Testis (tissue), 3 donors: ENCODE measurements around the gene CDH7. TPM values are rescaled to one million over a fixed set of nuclear protein-coding genes. Genes with fewer than 3 reads are reported as not detected.

Source experiments
- DNase-seq: peaks from one replicate; pipeline ENCODE4 v3.0.0-alpha.2; 2019
- H3K27ac ChIP-seq, 2 donors: fragments of 200-600 bp; sonication (generic); one replicate each; pipeline ENCODE4 v1.5.1; 2019
- H3K27me3 ChIP-seq: fragments of 200-600 bp; sonication (generic); one replicate; pipeline ENCODE4 v1.5.1; 2019
- H3K36me3 ChIP-seq: fragments of 200-600 bp; sonication (generic); one replicate; pipeline ENCODE4 v1.5.1; 2017; ENCODE audit warnings: low read depth; ENCODE audit errors: missing control alignments
- H3K4me1 ChIP-seq: fragments of 200-600 bp; sonication (generic); one replicate; pipeline ENCODE4 v1.5.1; 2019
- H3K4me3 ChIP-seq, 2 donors: fragments of 200-600 bp; sonication (generic); one replicate each; pipeline ENCODE4 v1.5.1; 2017 to 2019
- H3K9me3 ChIP-seq: fragments of 200-600 bp; sonication (generic); one replicate; pipeline ENCODE4 v1.5.1; 2017
- CTCF ChIP-seq, 3 experiments: fragments of 450-650 bp in 2 of 3; fragments of 200-600 bp in 1 of 3; sonication (generic) in 1 of 3; IDR thresholded peaks; one replicate each; pipeline ENCODE4 v1.5.1; 2016 to 2019; ENCODE audit warnings: antibody characterized with exemption in 3 of 3, mild to moderate bottlenecking in 2 of 3, moderate library complexity in 1 of 3
- POLR2A ChIP-seq: fragments of 450-650 bp; IDR thresholded peaks from one replicate; pipeline ENCODE4 v1.6.1; 2017; ENCODE audit warnings: antibody characterized with exemption, mild to moderate bottlenecking, moderate library complexity
- WGBS, 2 donors: methylation state at CpG; one replicate each; pipeline ENCODE4 v1.1.5; 2018; 5-methylcytosine and 5-hydroxymethylcytosine counted together
- intact Hi-C: fragments of 100-400 bp; cut with DNase I; formaldehyde crosslinking; loops from one replicate; pipeline ENCODE4 v1.15.1; 2023; ENCODE audit warnings: low total_unique reads
- polyA plus RNA-seq: library from polyadenylated mRNA; stranded (reverse); fragments of 350-450 nt; fragmentation: Illumina TruSeq; extraction: RNeasy Lipid Tissue Mini Kit (QIAGEN cat#74804); gene quantifications from one replicate; pipeline ENCODE4 v1.2.3, GENCODE V29; 2014; ENCODE audit warnings: low read depth, low replicate concordance; ENCODE audit not compliant: insufficient read depth
- total RNA-seq, 2 donors: library from RNA; depleted of rRNA; stranded (reverse); fragments of >200 nt; gene quantifications; one replicate each; pipeline ENCODE4 v1.2.3, GENCODE V29; 2016

The CDH7 gene
- total and polyA plus RNA-seq, 3 donors from 2014 or later, result 1.0 to 3.2 (median 1.2) TPM

GRCh38 chr18:65924904-65925303, 174.1 kb downstream of the CDH7 start:
- no peak for DNase-seq
- no peak overlapping the region for H3K4me3 ChIP-seq
- intact Hi-C loops, result no loop called here
- no peaks in the 10 kb centered on the region for H3K27me3 ChIP-seq
- H3K27ac ChIP-seq, result no peak overlapping the region
- 79 to 83% methylated on average over 3 of the region's 3 CpGs for WGBS, 2 donors
- no peak for TF ChIP-seq POLR2A
- TF ChIP-seq CTCF (IDR thresholded peaks at IDR 0.05), result no peak
- no peaks in the 10 kb centered on the region for H3K9me3 ChIP-seq
- H3K36me3 ChIP-seq, result no peaks in the 10 kb centered on the region
- no peaks in the 10 kb centered on the region for H3K4me1 ChIP-seq

- TF ChIP-seq POLR2A (no peak), CTCF (IDR thresholded peaks at IDR 0.05) (no peak)
- no peak overlapping the region for H3K27ac ChIP-seq
- H3K36me3 ChIP-seq, result no peaks in the 10 kb centered on the region
- H3K27me3 ChIP-seq, result no peaks in the 10 kb centered on the region
- H3K4me1 ChIP-seq, result no peaks in the 10 kb centered on the region
- H3K4me3 ChIP-seq, result no peak overlapping the region
- no peaks in the 10 kb centered on the region for H3K9me3 ChIP-seq
- DNase-seq, result no peak
- WGBS, 2 donors, result 64 to 66% methylated on average over 2 of the region's 2 CpGs
- intact Hi-C loops, result no loop called here
Measured at GRCh38 chr18:65934874-65935273, 184.1 kb downstream of the CDH7 start.

- H3K4me3 ChIP-seq, result no peak overlapping the region
- 92 to 100% methylated on average over 1 of the region's 1 CpG for WGBS, 2 donors
- no peaks in the 10 kb centered on the region for H3K9me3 ChIP-seq
- TF ChIP-seq POLR2A, result no peak
- no peak for TF ChIP-seq CTCF (IDR thresholded peaks at IDR 0.05)
- intact Hi-C loops, result no loop called here
- H3K27ac ChIP-seq, result no peak overlapping the region
- no peaks in the 10 kb centered on the region for H3K27me3 ChIP-seq
- H3K36me3 ChIP-seq, result no peaks in the 10 kb centered on the region
- no peaks in the 10 kb centered on the region for H3K4me1 ChIP-seq
- no peak for DNase-seq
Measured at GRCh38 chr18:65936678-65937077, 185.9 kb downstream of the CDH7 start.

- DNase-seq, result no peak
- Histone ChIP-seq H3K4me1 (no peaks in the 10 kb centered on the region), H3K36me3 (no peaks in the 10 kb centered on the region), H3K27ac (no peak overlapping the region), H3K27me3 (no peaks in the 10 kb centered on the region), H3K4me3 (no peak overlapping the region), H3K9me3 (no peaks in the 10 kb centered on the region)
- intact Hi-C loops, result no loop called here
- TF ChIP-seq POLR2A (no peak), CTCF (IDR thresholded peaks at IDR 0.05) (no peak)
Measured at GRCh38 chr18:65937180-65937579, 186.4 kb downstream of the CDH7 start.

GRCh38 chr18:65938592-65939372, 188.0 kb downstream of the CDH7 start:
- Histone ChIP-seq H3K27ac (no peak overlapping the region), H3K36me3 (no peaks in the 10 kb centered on the region), H3K4me1 (no peaks in the 10 kb centered on the region), H3K27me3 (no peaks in the 10 kb centered on the region), H3K9me3 (no peaks in the 10 kb centered on the region), H3K4me3 (no peak overlapping the region)
- no peak for TF ChIP-seq POLR2A
- peak; percentile 11 to 38 (median 17) for TF ChIP-seq CTCF (IDR thresholded peaks at IDR 0.05)
- intact Hi-C loops, result no loop called here
- 79 to 81% methylated on average over 4 of the region's 4 CpGs for WGBS, 2 donors
- peak; percentile 85 for DNase-seq
